Activated gamma-delta T cell treated with anti-CD3 and anti-CD28 coated beads, Interleukin-2, amount 50 U/mL, for 16 hours (primary cell): ENCODE data around the gene RNF150.
"Not testable (repeated sequence)": the region's sequence is repeated elsewhere in the genome, so short reads cannot be mapped to it uniquely, and the experiment has no call there.

Source experiments
- DNase-seq: peaks from one replicate; pipeline ENCODE4 v3.0.0-alpha.2; 2020; ENCODE audit warnings: low read depth

The RNF150 gene

GRCh38 chr4:140819610-140820009 is 313.7 kb downstream of the RNF150 start:
- DNase-seq, result no peak

GRCh38 chr4:140818433-140818832 is 314.8 kb downstream of the RNF150 start:
- DNase-seq, result no peak

- no peak for DNase-seq
Observed at GRCh38 chr4:140816806-140817510, 316.3 kb downstream of the RNF150 start.

GRCh38 chr4:140813804-140814203 is 319.5 kb downstream of the RNF150 start:
- DNase-seq, result no peak

GRCh38 chr4:140812916-140813315 is 320.4 kb downstream of the RNF150 start:
- DNase-seq, result no peak

- DNase-seq, result no peak
Observed at GRCh38 chr4:140811429-140811828, 321.8 kb downstream of the RNF150 start.

- DNase-seq, result not testable (repeated sequence)
Observed at GRCh38 chr4:140810591-140811169, 322.6 kb downstream of the RNF150 start.
